Natural killer cell (primary cell): ENCODE measurements around the gene PPAN. TPM values are rescaled to one million over a fixed set of nuclear protein-coding genes. Genes with fewer than 3 reads are reported as not detected.
A peak's percentile ranks its signal among the peaks of the same experiment; 100 is the strongest.

Experiments used
- ATAC-seq, 3 donors: fragments of 150-1000 bp in 2 of 3; fragments of 200-7000 bp in 1 of 3; cut with Tn5 transposase; 1 replicate in 1 of 3; 2 replicates in 2 of 3; pipeline ENCODE4 v1.10.0; 2021; ENCODE audit warnings: mild to moderate bottlenecking in 2 of 3, moderate library complexity in 2 of 3
- DNase-seq, 2 donors: peaks; one replicate each; pipeline versions ENCODE4 v3.0.0 to v3.0.0-alpha.2; 2013 to 2021; ENCODE audit warnings: mixed read lengths in 1 of 2
- H3K27ac ChIP-seq: one replicate; pipeline ENCODE4 v1.5.1; 2013; ENCODE audit warnings: mild to moderate bottlenecking, low read length
- H3K27me3 ChIP-seq: one replicate; pipeline ENCODE4 v1.6.1; 2013; ENCODE audit warnings: low read length; ENCODE audit not compliant: control insufficient read depth, insufficient read depth
- H3K36me3 ChIP-seq: one replicate; pipeline ENCODE4 v1.6.1; 2013; ENCODE audit warnings: low read length; ENCODE audit not compliant: control insufficient read depth, insufficient read depth
- H3K4me1 ChIP-seq: one replicate; pipeline ENCODE4 v1.6.1; 2013; ENCODE audit warnings: low read length; ENCODE audit not compliant: control insufficient read depth, insufficient read depth
- H3K4me3 ChIP-seq: one replicate; pipeline ENCODE4 v1.5.1; 2013; ENCODE audit warnings: low read length
- H3K9me3 ChIP-seq: one replicate; pipeline ENCODE4 v1.6.1; 2013; ENCODE audit warnings: low read length; ENCODE audit not compliant: control insufficient read depth, insufficient read depth
- H3K27ac Mint-ChIP-seq, 2 donors: one replicate each; pipeline ENCODE4 v1.8.0; 2022; ENCODE audit warnings: mild to moderate bottlenecking in 2 of 2, mixed read lengths in 2 of 2, moderate library complexity in 1 of 2
- H3K27me3 Mint-ChIP-seq, 2 donors: one replicate each; pipeline ENCODE4 v1.8.0; 2022; ENCODE audit warnings: low read depth in 2 of 2, mixed read lengths in 2 of 2
- H3K36me3 Mint-ChIP-seq: one replicate; pipeline ENCODE4 v1.8.0; 2022; ENCODE audit warnings: mixed read lengths
- H3K4me1 Mint-ChIP-seq, 2 donors: one replicate each; pipeline ENCODE4 v1.8.0; 2022; ENCODE audit warnings: mixed read lengths in 2 of 2
- H3K4me3 Mint-ChIP-seq: one replicate; pipeline ENCODE4 v1.8.0; 2022; ENCODE audit warnings: mild to moderate bottlenecking, moderate library complexity, mixed read lengths
- H3K9me3 Mint-ChIP-seq, 2 donors: one replicate each; pipeline ENCODE4 v1.8.0; 2022; ENCODE audit warnings: mixed read lengths in 2 of 2
- CTCF ChIP-seq: fragments of 200-600 bp; IDR thresholded peaks from one replicate; pipeline ENCODE4 v1.8.0; 2022; ENCODE audit warnings: antibody characterized with exemption
- WGBS: methylation state at CpG from one replicate; pipeline ENCODE4 v1.1.7; 2013; ENCODE audit warnings: missing lambda C conversion rate; ENCODE audit not compliant: insufficient coverage; 5-methylcytosine and 5-hydroxymethylcytosine counted together
- intact Hi-C: fragments of 100-400 bp; cut with micrococcal nuclease; formaldehyde crosslinking; loops from one replicate; pipeline ENCODE4 v1.14.2; 2022
- total RNA-seq, 4 donors: library from RNA; stranded (reverse); fragments of 120-200 nt in 1 of 4; gene quantifications; one replicate each; pipeline versions ENCODE4 v1.2.3 to v1.2.4, GENCODE V29; 2013 to 2022

PPAN gene
- total RNA-seq, 3 donors from 2014 or later (not counting 1 experiment from before 2014, with no cell fraction given), result 60.0 to 72.2 (median 69.2) TPM

GRCh38 chr19:10114651-10115391 lies 8.7 kb downstream of the PPAN start:
- H3K4me1 Mint-ChIP-seq, result peaks cover 48 to 82% of the 10 kb centered on the region in 2 donors

GRCh38 chr19:10115392-10116084 lies 9.4 kb downstream of the PPAN start:
- DNase-seq, result peak in 1 of 2 donors; percentile 22
- intact Hi-C loops, result loop anchor here (5.0 kb wide), 1 partner anchor 137 kb away; the partner anchor contains the start of gene MRPL4
- no peaks in the 10 kb centered on the region for H3K36me3 Mint-ChIP-seq
- TF ChIP-seq CTCF, result no peak
- Histone ChIP-seq H3K36me3 (peaks cover 51% of the 10 kb centered on the region), H3K4me3 (no peak overlapping the region), H3K27me3 (no peaks in the 10 kb centered on the region), H3K9me3 (no peaks in the 10 kb centered on the region), H3K27ac (peak overlapping the region; percentile 61), H3K4me1 (peaks cover 92% of the 10 kb centered on the region)
- peaks cover 45 to 77% of the 10 kb centered on the region in 2 donors for H3K4me1 Mint-ChIP-seq
- no peaks in the 10 kb centered on the region for H3K9me3 Mint-ChIP-seq
- no peaks in the 10 kb centered on the region for H3K27me3 Mint-ChIP-seq
- WGBS, result 71% methylated on average over 45 of the region's 45 CpGs
- peak overlapping the region; percentile 82 for H3K4me3 Mint-ChIP-seq
- ATAC-seq, result no peak
- peak overlapping the region; percentile 88 to 95 for H3K27ac Mint-ChIP-seq

More at GRCh38 chr19:10114651-10115391, 8.7 kb downstream of the PPAN start:
- Histone ChIP-seq H3K9me3 (no peaks in the 10 kb centered on the region), H3K4me3 (no peak overlapping the region), H3K36me3 (peaks cover 58% of the 10 kb centered on the region), H3K4me1 (peaks cover 96% of the 10 kb centered on the region), H3K27ac (peak overlapping the region; percentile 93), H3K27me3 (no peaks in the 10 kb centered on the region)
- ATAC-seq (peak in 2 of 3 donors; percentile 6 to 10), DNase-seq (peak; percentile 25 to 35)
- Mint-ChIP-seq H3K27ac (peak overlapping the region; percentile 95 to 98), H3K27me3 (no peaks in the 10 kb centered on the region), H3K36me3 (no peaks in the 10 kb centered on the region), H3K9me3 (no peaks in the 10 kb centered on the region), H3K4me3 (peak overlapping the region; percentile 74)
- intact Hi-C loops, result loop anchor here (5.0 kb wide), 1 partner anchor 137 kb away; the partner anchor contains the start of gene MRPL4
- 83% methylated on average over 26 of the region's 26 CpGs for WGBS
- no peak for TF ChIP-seq CTCF

GRCh38 chr19:10116085-10116865 lies 10.1 kb downstream of the PPAN start:
- Mint-ChIP-seq H3K4me3 (peak overlapping the region; percentile 82), H3K27me3 (no peaks in the 10 kb centered on the region), H3K36me3 (no peaks in the 10 kb centered on the region), H3K27ac (peak overlapping the region; percentile 88 to 95), H3K4me1 (peaks cover 41 to 72% of the 10 kb centered on the region in 2 donors), H3K9me3 (no peaks in the 10 kb centered on the region)
- DNase-seq (peak; percentile 37 to 56), ATAC-seq (peak in 2 of 3 donors; percentile 7 to 38)
- Histone ChIP-seq H3K9me3 (no peaks in the 10 kb centered on the region), H3K4me1 (peaks cover 85% of the 10 kb centered on the region), H3K27ac (peak overlapping the region; percentile 61), H3K36me3 (peaks cover 43% of the 10 kb centered on the region), H3K27me3 (no peaks in the 10 kb centered on the region), H3K4me3 (no peak overlapping the region)
- intact Hi-C loops, result loop anchor here (5.0 kb wide), 1 partner anchor 136 kb away; the partner anchor contains the start of gene MRPL4
- no peak for TF ChIP-seq CTCF
- 68% methylated on average over 35 of the region's 35 CpGs for WGBS
